DMS153 (cell line): Measurements from ENCODE around the gene LY6G5C.
"Not testable (repeated sequence)": the region's sequence is repeated elsewhere in the genome, so short reads cannot be mapped to it uniquely, and the experiment has no call there.

Experiments
- DNase-seq: peaks from one replicate; lab custom pipeline; 2025; lab: John Stamatoyannopoulos, UW

The LY6G5C gene

DNA sequence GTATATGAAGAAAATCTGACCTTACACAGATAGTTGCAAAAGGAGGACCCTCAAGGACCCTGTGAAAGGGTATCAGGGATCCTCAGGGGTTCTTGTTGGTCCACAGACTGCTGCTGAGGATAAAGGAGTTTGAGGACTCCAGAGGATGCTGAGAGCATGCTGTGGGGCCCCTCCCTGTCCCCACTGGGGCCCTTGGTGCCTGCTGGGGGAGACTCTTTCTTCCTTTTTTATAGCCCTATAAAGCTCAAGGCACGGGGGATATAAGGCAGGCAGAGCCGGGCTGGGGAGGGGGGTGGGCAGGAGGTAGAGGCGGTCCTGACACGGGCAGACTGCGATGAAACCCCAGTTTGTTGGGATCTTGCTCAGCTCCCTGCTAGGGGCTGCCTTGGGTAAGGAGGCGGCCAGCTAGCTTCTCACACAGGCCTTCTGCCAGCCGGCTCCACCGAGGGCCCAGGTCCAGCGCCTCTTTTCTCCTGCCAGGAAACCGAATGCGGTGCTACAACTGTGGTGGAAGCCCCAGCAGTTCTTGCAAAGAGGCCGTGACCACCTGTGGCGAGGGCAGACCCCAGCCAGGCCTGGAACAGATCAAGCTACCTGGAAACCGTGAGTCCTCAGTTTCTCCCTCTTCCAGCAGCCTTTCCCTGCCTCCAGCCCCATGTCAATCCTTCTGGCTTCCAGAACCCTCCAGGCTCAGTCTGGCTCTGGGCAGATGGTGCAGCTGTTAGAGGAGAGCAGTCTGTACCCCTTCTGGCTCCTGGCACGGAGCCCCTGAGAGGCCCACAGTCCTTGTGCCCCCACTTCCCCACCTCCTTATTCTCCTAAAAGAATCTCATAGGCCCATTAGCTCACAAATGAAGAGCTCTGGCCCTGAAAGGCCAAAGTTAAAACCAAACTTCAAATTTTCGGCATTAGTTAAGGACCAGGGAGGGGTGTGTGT lies 34.4 kb upstream of the LY6G5C start, which contains the start of gene LY6G6D:
Gene LY6G6D, plus strand, starts transcription at position 327 of the 937 bp plus-strand sequence. Its CDS starts 8 bp downstream, at position 335.
- no peak for DNase-seq

DNA sequence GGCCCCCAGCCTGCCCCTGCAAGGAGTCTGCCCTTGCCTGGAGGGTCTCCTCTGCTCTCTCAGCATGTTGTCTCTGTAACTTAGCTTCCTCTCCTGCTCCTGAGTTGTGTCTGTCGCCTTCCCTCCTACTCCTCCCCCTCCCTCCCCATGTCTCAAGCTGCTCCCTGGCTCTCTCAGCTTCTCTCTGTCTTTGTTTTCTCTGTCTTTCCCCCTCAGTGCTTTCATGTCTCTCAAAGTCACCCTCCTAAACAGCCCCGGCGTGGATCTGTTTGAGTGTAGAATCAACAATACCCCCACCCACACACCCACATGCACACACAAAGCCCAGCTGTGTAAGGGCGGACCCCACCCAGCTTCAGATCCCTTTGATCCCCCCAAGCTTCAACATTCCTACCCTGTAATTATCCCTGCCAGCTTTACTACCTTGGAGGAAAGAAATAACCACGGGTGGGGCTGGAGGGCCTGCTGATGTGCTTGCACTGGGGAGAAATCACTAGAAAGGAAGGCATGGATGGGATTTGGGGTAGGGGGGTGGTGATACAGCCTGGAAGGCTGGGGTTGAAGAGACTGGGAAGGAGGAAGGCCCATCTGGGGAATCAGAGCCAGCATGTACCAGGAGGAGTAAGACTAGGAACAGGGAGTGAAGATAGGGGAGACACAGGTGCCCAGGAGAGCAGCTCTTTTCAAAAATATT lies 33.3 kb upstream of the LY6G5C start:
- DNase-seq, result no peak

DNA sequence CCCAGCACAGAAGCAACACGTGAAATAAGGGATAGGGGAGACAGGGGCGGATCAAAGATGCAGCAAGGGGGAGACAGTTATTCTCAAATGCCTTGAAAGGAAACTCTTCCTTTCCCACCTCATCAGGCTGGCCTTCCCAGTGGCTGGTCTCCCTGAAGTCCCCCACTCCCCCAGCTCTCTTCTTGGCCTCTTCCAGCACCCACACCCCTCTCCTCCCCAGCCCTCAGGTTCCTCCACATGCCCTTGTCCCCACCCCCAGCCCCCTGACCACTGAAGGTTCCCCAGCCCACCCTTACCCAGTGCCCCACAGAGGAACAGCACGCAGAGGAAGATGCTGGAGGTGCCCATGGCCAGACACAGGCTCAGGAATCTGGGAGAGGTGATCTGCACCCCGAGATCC lies 32.6 kb upstream of the LY6G5C start:
- DNase-seq, result no peak

DNA sequence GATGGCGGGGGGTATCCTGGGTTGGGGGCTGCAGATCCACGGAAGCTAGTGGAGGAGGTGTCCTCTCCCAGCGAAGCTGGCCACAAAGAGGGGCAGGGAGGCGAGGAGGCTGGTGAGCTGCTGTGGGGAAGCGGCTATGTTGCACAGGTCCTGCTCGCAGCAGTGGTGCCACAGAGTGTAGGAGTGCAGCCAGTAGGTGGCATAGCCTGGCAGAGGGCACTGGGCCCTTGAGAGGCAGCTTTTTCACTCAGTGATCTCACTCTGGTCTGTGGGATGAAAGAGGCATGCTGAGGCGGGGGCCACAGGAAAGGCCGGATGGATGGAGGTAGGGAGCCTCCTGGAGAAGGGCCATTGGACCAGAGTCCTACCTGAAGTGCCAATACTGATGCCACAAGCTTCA lies 31.4 kb upstream of the LY6G5C start:
- peak; percentile 13 for DNase-seq

DNA sequence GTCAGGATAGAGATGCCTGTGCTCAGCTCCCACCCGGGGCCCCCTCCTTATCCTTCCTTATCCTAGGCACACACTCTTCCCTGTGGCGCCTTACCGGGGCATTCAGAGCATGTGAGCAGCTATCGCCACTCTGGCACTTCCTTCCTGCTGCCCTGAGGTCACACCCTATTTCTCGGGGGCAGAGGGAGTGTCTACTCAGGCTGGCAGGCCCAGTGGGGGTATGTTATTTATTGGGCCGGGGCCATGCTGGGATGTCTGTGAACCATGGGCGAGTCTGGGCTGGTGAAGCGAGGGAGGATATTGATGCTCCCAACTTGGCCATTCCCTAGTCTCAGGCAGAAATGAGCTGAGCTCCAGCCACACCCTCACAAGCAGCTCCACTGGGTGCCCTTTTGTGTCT lies 30.4 kb upstream of the LY6G5C start:
- DNase-seq, result no peak

DNA sequence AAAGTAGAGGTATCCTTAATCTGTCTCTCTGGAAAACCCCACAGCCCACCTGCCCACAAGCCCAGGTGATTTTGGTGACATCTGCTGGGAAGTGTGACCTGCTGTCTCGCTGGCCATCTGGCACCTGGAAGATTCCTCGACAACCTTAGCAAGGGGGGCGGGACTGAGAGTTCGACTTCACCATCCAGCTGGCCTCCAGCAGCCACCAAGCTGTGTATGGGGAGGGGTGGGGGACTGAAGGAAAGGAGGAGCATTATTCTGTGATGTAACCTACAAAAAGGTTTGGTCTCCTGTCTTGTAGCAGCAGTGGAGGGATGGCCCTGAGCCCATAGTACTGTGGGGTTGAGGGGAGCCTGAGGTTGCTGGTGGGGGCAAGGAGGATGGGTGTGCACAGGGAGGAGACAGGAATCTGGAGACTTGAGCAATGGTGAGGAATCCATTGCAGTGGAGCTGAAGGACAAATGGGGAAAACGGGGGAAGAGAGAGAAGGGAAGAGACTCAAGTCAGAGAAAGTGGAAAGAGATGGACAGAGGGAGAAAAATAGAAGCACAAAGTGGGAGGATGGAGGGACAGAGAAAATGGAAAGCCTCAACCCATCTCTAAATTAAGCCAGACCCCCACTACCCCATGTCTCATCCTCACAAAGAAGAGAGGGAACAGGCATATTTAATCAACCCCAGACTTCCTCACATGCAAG lies 29.8 kb upstream of the LY6G5C start:
- no peak for DNase-seq

DNA sequence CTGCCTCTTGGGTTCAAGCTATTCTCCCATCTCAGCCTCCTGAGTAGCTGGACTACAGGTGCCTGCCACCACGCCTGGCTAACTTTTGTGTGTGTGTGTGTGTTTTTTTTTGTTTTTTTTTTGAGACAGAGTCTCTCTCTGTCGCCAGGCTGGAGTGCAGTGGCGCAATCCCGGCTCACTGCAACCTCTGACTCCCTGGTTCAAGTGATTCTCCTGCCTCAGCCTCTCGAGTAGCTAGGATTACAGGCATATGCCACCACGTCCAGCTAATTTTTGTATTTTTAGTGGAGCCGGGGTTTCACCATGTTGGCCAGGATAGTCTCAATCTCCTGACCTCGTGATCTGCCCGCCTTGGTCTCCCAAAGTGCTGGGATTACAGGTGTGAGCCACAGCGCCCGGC lies 28.3 kb upstream of the LY6G5C start:
- DNase-seq, result not testable (repeated sequence)

DNA sequence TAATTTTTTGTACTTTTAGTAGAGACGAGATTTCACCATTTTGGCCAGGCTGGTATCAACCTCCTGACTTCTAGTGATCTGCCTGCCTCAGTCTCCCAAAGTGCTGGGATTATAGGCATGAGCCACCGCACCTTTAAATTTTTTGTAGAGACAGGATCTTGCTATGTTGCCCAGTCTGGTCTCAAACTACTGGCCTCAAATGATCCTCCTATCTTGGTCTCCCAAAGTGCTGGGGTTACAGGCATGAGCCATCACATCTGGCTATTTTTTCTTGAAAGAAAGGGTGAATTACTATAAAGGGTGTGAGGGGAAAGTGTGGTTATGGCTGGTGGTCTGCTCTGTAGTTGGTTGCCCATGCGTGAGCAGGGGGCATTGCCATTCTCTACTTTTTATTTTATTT lies 27.4 kb upstream of the LY6G5C start:
- DNase-seq, result no peak

DNA sequence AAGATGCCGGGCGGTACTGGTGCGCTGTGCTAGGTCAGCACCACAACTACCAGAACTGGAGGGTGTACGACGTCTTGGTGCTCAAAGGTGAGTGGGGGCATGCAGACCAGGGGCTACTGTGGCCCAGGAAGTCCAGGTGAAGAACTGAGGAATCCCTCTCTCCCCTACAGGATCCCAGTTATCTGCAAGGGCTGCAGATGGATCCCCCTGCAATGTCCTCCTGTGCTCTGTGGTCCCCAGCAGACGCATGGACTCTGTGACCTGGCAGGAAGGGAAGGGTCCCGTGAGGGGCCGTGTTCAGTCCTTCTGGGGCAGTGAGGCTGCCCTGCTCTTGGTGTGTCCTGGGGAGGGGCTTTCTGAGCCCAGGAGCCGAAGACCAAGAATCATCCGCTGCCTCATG lies 26.8 kb upstream of the LY6G5C start:
- DNase-seq, result no peak

DNA sequence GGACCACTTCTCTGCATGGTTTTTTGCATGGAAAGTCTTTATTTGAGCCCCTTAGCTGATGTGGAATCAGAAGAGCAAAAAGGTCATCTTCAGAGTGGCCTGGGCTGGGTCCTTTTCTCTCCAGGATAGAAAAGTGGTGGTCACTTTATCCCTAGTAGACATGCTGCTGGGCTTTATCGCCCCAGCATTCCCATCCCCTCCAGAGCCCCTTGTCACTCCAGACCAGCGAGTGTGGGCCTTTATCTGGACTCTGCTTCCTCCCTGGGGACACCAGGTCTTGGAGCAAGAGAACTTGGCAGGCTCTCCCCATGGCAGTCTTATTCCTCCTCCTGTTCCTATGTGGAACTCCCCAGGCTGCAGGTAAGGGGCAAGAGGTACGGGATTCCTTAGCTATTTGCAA lies 25.7 kb upstream of the LY6G5C start, which contains the start of gene LY6G6F:
Gene LY6G6F, plus strand, starts transcription at position 268 of the 400 bp plus-strand sequence. Its CDS starts 41 bp downstream, at position 309.
- no peak for DNase-seq

DNA sequence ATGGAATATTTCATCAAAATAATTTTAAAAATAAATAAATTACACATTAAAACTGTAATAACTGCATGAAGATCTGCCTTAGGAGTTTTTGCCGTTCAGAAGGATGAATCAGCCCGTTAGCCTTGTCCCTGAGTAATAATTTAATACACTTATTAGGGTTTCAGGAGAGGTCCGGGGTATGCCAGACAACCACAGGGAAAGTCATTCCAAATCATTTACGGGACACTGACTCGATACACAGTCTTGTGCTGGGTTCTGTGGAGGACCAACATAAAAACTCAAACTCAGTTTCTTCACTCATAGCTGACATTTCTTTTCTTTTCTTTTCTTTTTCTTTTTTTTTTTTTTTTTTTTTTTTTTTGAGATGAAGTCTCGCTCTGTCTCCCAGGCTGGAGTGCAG lies 25.1 kb upstream of the LY6G5C start:
- DNase-seq, result no peak

DNA sequence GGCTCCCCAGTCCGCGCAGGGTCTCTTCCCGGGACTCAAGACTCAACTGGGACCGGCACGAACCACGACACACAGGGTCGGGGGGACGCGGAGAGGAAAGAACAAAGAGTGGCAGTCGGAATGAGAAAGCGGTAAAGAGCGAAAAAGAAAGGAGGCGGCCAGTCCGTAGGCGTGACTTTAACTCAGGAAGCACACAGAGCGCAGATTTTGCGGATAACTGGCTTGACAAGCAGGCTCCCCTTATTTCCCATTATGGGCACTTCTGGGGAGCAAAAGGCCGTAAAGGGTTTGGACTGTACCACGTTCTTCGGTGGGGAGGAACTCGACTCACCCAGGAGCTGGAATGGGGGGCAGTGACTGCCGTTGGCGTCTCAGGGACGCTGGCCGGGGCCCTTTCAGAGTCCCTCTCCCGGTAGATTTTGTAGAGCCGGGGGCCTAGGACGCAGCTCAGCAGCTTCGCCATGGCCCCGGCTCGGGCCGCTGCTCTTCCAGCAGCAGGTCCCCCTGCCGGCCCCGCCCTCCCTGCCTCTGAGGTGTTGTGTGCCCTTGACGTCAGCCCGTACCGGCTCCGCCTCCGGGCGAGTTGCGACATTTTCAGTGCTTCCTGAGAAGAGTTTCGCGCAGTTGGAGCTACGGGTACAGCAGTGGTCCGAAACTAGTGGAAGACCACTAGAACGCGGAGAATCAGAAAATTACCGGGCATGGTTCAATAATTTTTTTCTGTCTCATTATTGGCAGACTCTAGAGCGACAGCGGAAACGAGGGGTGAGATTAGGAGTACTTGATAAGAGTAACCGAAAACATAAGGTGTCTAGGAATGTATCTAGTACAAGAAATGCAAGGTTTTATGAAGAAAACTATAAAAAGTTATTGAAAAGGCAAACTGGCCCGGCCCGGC lies 22.2 kb upstream of the LY6G5C start, which contains the start of gene ABHD16A:
Gene ABHD16A, minus strand, starts transcription at position 506 of the 898 bp plus-strand sequence. Its CDS starts 43 bp downstream, at position 463.
- DNase-seq, result peak; percentile 92

DNA sequence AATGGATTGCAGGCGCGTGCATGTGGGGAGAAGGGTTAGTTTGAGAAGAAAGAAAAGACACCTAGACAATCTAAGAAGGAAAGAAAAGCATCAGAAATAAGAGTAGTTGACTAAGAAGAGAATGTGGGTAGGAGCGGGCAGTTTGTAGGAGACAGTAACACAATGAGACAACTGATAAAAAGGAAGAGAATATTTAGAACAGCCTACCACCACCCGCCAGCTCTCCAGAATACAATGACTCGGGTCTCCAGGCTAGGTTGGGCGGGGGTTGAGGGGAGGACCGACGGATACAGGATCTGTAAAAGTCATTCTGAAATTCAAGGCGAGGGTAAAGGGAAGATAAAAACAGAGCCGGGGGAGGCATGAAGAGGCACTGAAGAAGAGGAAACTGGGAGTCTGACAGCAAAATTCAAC lies 21.5 kb upstream of the LY6G5C start:
- DNase-seq, result no peak

DNA sequence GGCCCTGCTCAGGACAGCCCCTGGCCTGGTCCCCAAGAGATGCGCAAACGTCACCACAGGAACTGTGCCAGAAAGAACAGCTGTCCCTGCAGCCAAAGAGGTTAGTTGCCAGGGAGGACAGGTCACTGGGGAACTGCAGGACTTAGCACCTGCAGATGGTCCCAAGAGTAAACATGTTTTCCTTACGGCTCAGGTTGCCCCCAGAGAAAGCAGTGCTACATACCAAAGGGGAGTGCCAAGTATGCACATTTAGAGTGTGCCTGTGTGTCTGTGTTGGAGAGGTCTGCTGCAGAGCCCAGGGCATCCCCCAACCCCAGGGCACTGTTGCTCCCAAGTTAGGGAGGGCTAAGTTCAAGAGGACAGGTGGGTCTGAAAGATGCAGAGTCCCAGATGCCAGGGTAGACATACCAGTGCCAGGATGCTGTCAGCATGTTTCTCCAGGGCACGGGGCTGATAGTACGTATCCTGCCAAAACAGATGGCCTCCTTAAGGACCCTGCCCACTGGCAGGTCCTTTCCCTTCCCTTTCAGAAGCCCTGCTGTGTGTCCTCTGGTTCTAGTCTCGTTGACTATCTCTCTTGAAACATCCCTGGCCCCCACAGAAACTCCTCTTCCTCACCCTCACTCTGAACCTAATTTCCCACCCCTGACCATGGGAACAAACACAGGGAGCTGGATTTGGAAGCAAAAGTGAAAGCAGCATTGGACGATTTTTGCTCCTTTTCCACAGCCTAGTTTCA lies 21.0 kb upstream of the LY6G5C start:
- peak; percentile 5 for DNase-seq

DNA sequence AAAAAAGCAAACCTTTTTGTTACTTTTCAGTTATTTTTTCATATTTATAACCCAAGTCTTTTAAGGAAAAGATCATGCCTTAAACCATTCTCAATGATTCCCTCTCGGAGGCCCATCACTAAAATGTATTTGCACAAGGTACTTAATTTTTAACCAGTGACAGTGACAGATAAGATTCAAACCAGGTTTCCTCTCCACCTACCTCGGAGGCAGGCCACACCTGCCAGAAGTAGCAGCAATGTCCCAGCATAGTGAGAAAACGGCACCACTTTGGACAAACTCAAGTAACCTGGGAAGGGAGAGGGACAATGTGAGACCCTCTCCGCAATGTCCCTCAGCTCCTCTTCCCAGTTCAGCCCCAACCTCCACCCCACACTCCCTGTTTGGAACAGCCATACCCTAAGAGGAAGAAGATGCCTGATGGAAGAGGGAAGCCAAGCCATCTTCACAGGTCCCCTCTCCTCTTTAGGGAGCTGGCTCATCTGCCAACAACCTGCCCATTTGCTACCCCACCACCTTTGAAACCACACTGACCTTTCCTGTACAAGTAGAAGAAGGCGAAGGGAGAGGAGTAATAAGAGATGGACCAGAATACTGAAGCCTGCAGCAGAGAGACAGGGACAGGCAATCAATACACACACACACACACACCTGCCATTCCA lies 20.0 kb upstream of the LY6G5C start:
- DNase-seq, result no peak

DNA sequence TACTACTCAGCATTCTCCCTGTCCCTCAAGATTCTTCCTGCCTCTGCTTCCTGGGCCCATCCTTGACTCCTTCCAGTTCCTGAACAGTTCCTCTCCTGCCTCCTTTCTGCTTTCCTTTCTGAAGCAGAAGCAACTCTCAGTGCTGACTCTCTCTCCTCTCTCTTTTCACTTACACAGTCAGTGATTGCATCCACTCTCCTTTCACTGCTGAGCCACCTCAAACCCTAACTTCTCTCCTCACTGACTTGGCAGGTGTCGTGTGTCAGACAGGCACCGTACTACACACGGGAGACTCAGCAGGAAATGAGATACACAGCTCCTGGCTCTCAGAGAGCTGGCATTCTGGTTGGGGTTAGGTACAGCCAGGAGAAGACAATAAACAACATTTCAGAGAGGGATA lies 16.7 kb upstream of the LY6G5C start:
- no peak for DNase-seq

DNA sequence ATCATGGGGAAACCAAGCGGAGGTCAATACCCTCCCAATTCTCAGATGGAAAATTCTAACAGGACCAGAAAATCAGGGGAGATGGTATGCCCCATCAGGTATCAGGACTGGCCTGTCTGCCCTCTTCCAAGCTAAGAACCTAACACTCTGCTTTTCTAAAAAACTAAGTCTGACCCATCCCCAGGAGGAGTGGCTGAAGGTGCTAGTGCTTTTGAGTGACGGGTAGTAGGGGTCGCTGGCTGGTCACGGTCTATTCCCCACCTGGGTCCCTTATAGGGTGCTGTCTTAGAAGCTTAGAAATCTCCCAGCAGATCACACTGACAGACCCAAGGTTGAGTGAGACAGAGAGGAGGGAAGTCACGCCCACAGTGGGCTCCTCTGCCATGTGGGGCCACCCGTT lies 12.7 kb upstream of the LY6G5C start:
- no peak for DNase-seq

DNA sequence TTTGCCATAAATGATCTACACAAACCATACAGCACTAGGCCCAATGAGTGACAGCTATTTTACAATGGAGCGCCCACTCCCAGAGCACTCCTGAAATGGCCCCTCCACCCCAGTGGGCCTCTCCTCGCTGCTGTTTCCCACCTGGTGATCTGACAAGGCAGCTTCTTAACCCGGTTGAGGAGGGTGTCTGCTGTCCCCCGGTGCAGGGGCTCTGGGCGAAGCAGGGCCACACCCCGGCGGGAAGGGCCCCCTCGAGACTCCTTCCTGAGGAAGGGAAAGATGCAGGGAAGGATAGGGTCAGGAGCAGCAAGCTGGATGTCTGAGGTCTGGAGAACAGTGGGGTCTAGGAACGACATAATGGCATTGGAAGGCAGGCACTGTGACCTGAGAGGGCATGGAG lies 12.0 kb upstream of the LY6G5C start:
- DNase-seq, result no peak

DNA sequence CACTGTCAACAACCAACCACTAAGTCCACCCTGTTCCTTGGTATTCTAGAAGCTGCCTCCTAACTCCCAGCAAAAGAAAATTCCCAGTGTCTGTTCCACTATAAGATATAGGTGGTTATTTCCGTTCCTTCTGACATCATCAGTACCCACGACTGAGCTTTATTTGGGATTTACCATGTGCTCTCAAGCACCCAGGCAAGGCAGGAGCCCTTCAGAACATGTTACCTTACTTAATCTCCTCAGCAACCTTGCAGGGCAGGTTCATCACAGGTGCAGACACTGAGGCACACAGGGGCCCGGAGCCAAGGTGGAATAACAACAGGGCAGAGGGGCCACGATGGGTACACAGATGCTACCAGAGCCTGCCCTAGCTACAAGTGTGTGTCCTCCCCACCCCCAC lies 11.5 kb upstream of the LY6G5C start:
- no peak for DNase-seq

DNA sequence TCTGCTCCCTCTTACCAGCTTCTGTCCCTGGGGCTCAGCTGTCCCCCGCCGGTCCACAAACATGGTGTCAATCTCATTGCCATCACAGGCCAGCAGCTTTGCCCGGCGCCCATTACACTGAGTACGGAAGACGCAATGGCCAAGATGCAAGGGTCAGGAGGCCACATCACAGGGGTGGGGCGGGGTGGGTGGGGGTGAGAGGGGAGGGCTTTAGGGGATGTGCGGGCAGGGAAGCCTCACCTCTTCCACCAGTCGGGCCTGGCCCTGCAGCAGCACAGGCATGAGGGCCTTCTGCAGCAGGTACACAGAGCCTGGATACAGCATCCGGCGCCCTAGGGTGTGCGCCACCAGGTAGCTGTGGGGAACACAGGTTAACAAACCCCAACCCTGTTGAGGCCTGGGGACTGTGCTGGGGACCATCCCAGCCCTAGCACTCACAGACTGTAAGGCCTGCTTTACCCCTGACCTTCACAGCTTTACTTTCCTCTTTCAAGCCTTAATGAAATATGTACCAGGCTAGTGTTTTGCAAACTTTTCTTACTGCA lies 10.8 kb upstream of the LY6G5C start:
- no peak for DNase-seq
